ENCODE results near the gene SELENOW.
"Not testable (repeated sequence)": the region's sequence is repeated elsewhere in the genome, so short reads cannot be mapped to it uniquely, and the experiment has no call there.

The SELENOW gene

GRCh38 chr19:47756627-47756929, 21.9 kb upstream of the SELENOW start:
- DNase-seq (ENCODE audit: extremely low read depth in 1 of 2, low read depth in 1 of 2), result no peak

- DNase-seq (ENCODE audit: extremely low read depth in 1 of 2, low read depth in 1 of 2), result no peak
These were observed 21.4 kb upstream of the SELENOW start for GRCh38 chr19:47756953-47757608.

GRCh38 chr19:47757617-47758442, 20.7 kb upstream of the SELENOW start:
- no peak for DNase-seq (ENCODE audit: extremely low read depth in 1 of 2, low read depth in 1 of 2)

GRCh38 chr19:47758443-47758804, 20.1 kb upstream of the SELENOW start:
- DNase-seq (ENCODE audit: extremely low read depth in 1 of 2, low read depth in 1 of 2), result no peak

- no peak for DNase-seq (ENCODE audit: extremely low read depth in 1 of 2, low read depth in 1 of 2)
These were observed 17.9 kb upstream of the SELENOW start for GRCh38 chr19:47760632-47760999.

GRCh38 chr19:47761566-47761965, 16.9 kb upstream of the SELENOW start:
- DNase-seq (ENCODE audit: extremely low read depth in 1 of 2, low read depth in 1 of 2), result no peak

GRCh38 chr19:47762151-47762550, 16.4 kb upstream of the SELENOW start:
- DNase-seq (ENCODE audit: extremely low read depth in 1 of 2, low read depth in 1 of 2), result no peak

GRCh38 chr19:47762615-47763308, 15.7 kb upstream of the SELENOW start:
- no peak for DNase-seq (ENCODE audit: extremely low read depth in 1 of 2, low read depth in 1 of 2)

GRCh38 chr19:47764705-47765104, 13.8 kb upstream of the SELENOW start:
- not testable (repeated sequence) for DNase-seq (ENCODE audit: extremely low read depth in 1 of 2, low read depth in 1 of 2)

GRCh38 chr19:47765523-47766358, 12.8 kb upstream of the SELENOW start:
- peak in 1 of 2 donors; percentile 19 for DNase-seq (ENCODE audit: extremely low read depth in 1 of 2, low read depth in 1 of 2)

- no peak for DNase-seq (ENCODE audit: extremely low read depth in 1 of 2, low read depth in 1 of 2)
These were observed 12.2 kb upstream of the SELENOW start for GRCh38 chr19:47766359-47766620.

- no peak for DNase-seq (ENCODE audit: extremely low read depth in 1 of 2, low read depth in 1 of 2)
These were observed 11.8 kb upstream of the SELENOW start for GRCh38 chr19:47766670-47767069.

- no peak for DNase-seq (ENCODE audit: extremely low read depth in 1 of 2, low read depth in 1 of 2)
These were observed 11.2 kb upstream of the SELENOW start for GRCh38 chr19:47767349-47767748.

- no peak for DNase-seq (ENCODE audit: extremely low read depth in 1 of 2, low read depth in 1 of 2)
These were observed 9.9 kb upstream of the SELENOW start for GRCh38 chr19:47768604-47769003.

GRCh38 chr19:47769534-47769933, 9.0 kb upstream of the SELENOW start:
- no peak for DNase-seq (ENCODE audit: extremely low read depth in 1 of 2, low read depth in 1 of 2)

GRCh38 chr19:47771291-47771690, 7.2 kb upstream of the SELENOW start:
- DNase-seq (ENCODE audit: extremely low read depth in 1 of 2, low read depth in 1 of 2), result not testable (repeated sequence)

GRCh38 chr19:47776568-47776967, 1.9 kb upstream of the SELENOW start:
- no peak for DNase-seq (ENCODE audit: extremely low read depth in 1 of 2, low read depth in 1 of 2)

- not testable (repeated sequence) for DNase-seq (ENCODE audit: extremely low read depth in 1 of 2, low read depth in 1 of 2)
These were observed 1.1 kb upstream of the SELENOW start for GRCh38 chr19:47777245-47778048.

GRCh38 chr19:47778954-47779351, 450 bp downstream of the SELENOW start:
- DNase-seq (ENCODE audit: extremely low read depth in 1 of 2, low read depth in 1 of 2), result no peak

GRCh38 chr19:47779524-47780214, 1.2 kb downstream of the SELENOW start:
- no peak for DNase-seq (ENCODE audit: extremely low read depth in 1 of 2, low read depth in 1 of 2)

Measured in stimulated activated CD8-positive, alpha-beta memory T cell treated with anti-CD3 and anti-CD28 coated beads, Interleukin-7, amount 100 ng/mL, for 48 hours (primary cell).